IMR-90 (cell line): ENCODE data around the gene ALOX15B. TPM values are rescaled to one million over a fixed set of nuclear protein-coding genes. Genes with fewer than 3 reads are reported as not detected.

Experiments
- ATAC-seq: fragments of 200-7000 bp; cut with Tn5 transposase; 2 replicates; pipeline ENCODE4 v1.9.1; 2020; ENCODE audit warnings: low read depth, mild to moderate bottlenecking, moderate library complexity
- BruUV-seq: library from RNA; stranded (reverse); fragments of 400-500 nt; replicated peaks from 2 replicates; lab custom pipeline; 2021; lab: Mats Ljungman, UMichigan
- CTCF ChIA-PET: fragments of 300-600 bp; formaldehyde crosslinking; extraction: SDS; loops from one replicate; lab custom pipeline; 2021; ENCODE audit warnings: antibody characterized with exemption; lab: Yijun Ruan, JAX
- POLR2A ChIA-PET: fragments of 300-600 bp; sonication (Branson Sonifier 250); formaldehyde crosslinking; loops from one replicate; lab custom pipeline; 2022; ENCODE audit warnings: antibody characterized with exemption; ENCODE audit not compliant: unreplicated experiment; lab: Charles Lee
- DNase-seq: peaks from one replicate; pipeline ENCODE4 v3.0.0; 2013
- H2AFZ ChIP-seq: replicated peaks from 2 replicates; pipeline ENCODE3; 2013; ENCODE audit warnings: low read length, mild to moderate bottlenecking; ENCODE audit not compliant: poor library complexity
- H2AK5ac ChIP-seq: 2 replicates; pipeline ENCODE4 v1.6.1; 2013; ENCODE audit warnings: low read depth, low read length, inconsistent platforms
- H2AK9ac ChIP-seq: replicated peaks from 2 replicates; pipeline ENCODE3; 2013; ENCODE audit warnings: mild to moderate bottlenecking, low read depth, low read length, moderate library complexity; ENCODE audit not compliant: poor library complexity
- H2BK120ac ChIP-seq: 2 replicates; pipeline ENCODE4 v1.6.1; 2013; ENCODE audit warnings: low read depth, low read length, inconsistent platforms
- H2BK15ac ChIP-seq: 3 replicates; pipeline ENCODE4 v1.6.1; 2013; ENCODE audit warnings: low read depth, low read length, inconsistent platforms
- H2BK20ac ChIP-seq: 2 replicates; pipeline ENCODE4 v1.6.1; 2013; ENCODE audit warnings: low read depth, mild to moderate bottlenecking, inconsistent platforms, low read length, moderate library complexity
- H2BK5ac ChIP-seq: 2 replicates; pipeline ENCODE4 v1.6.1; 2013; ENCODE audit warnings: mild to moderate bottlenecking, low read depth, low read length, inconsistent platforms; ENCODE audit not compliant: poor library complexity, severe bottlenecking
- H3K14ac ChIP-seq: replicated peaks from 2 replicates; pipeline ENCODE4 v1.6.1; 2013; ENCODE audit warnings: low read depth, low read length, inconsistent platforms
- H3K18ac ChIP-seq: 2 replicates; pipeline ENCODE4 v1.6.1; 2013; ENCODE audit warnings: low read depth, low read length, control low read depth
- H3K23ac ChIP-seq: 2 replicates; pipeline ENCODE4 v1.6.1; 2013; ENCODE audit warnings: low read depth, low read length, inconsistent platforms
- H3K27ac ChIP-seq: 2 replicates; pipeline ENCODE4 v1.5.1; 2013; ENCODE audit warnings: mild to moderate bottlenecking, control low read depth, low read length; ENCODE audit not compliant: insufficient read depth
- H3K27me3 ChIP-seq: 2 replicates; pipeline ENCODE4 v1.6.1; 2013; ENCODE audit warnings: low read length; ENCODE audit not compliant: control insufficient read depth, insufficient read depth
- H3K36me3 ChIP-seq: 2 replicates; pipeline ENCODE4 v1.6.1; 2013; ENCODE audit warnings: low read length, mixed read lengths; ENCODE audit not compliant: control insufficient read depth, insufficient read depth
- H3K4ac ChIP-seq: 2 replicates; pipeline ENCODE4 v1.6.1; 2013; ENCODE audit warnings: low read depth, low read length, inconsistent platforms
- H3K4me1 ChIP-seq: 2 replicates; pipeline ENCODE4 v1.6.1; 2013; ENCODE audit warnings: low read length, mixed read lengths; ENCODE audit not compliant: control insufficient read depth, insufficient read depth
- H3K4me2 ChIP-seq: 2 replicates; pipeline ENCODE4 v1.6.1; 2013; ENCODE audit warnings: low read depth, mild to moderate bottlenecking, control low read depth, low read length, moderate library complexity
- H3K4me3 ChIP-seq: 2 replicates; pipeline ENCODE4 v1.5.1; 2013; ENCODE audit warnings: low read depth, mild to moderate bottlenecking, control low read depth, low read length, moderate library complexity; ENCODE audit not compliant: insufficient read depth
- H3K56ac ChIP-seq: 2 replicates; pipeline ENCODE4 v1.6.1; 2013; ENCODE audit warnings: low read length, inconsistent platforms; ENCODE audit not compliant: insufficient read depth; ENCODE audit errors: extremely low read depth
- H3K79me1 ChIP-seq, 2 experiments: 2 replicates each; pipeline ENCODE4 v1.6.1; 2013; ENCODE audit warnings: low read length in 2 of 2, inconsistent platforms in 1 of 2, low read depth in 1 of 2
- H3K9ac ChIP-seq: 2 replicates; pipeline ENCODE4 v1.6.1; 2013; ENCODE audit warnings: low read depth, low read length, control low read depth
- H3K9me1 ChIP-seq: 2 replicates; pipeline ENCODE4 v1.6.1; 2013; ENCODE audit warnings: low read length, inconsistent platforms; ENCODE audit not compliant: insufficient read depth
- H3K9me3 ChIP-seq: 2 replicates; pipeline ENCODE4 v1.6.1; 2013; ENCODE audit warnings: low read length; ENCODE audit not compliant: control insufficient read depth, insufficient read depth
- H4K20me1 ChIP-seq: 2 replicates; pipeline ENCODE4 v1.6.1; 2013; ENCODE audit warnings: low read length, inconsistent platforms; ENCODE audit not compliant: insufficient read depth
- H4K5ac ChIP-seq: 2 replicates; pipeline ENCODE4 v1.6.1; 2013; ENCODE audit warnings: mild to moderate bottlenecking, low read depth, low read length, control low read depth
- H4K8ac ChIP-seq, 2 experiments: 2 replicates each; pipeline ENCODE4 v1.6.1; 2013; ENCODE audit warnings: low read depth in 2 of 2, low read length in 2 of 2, control low read depth in 1 of 2, inconsistent platforms in 1 of 2
- H4K91ac ChIP-seq: 2 replicates; pipeline ENCODE4 v1.6.1; 2013; ENCODE audit warnings: low read depth, low read length, inconsistent platforms; ENCODE audit not compliant: insufficient read depth
- BHLHE40 ChIP-seq: fragments of 150-350 bp; IDR thresholded peaks from 2 replicates; pipeline ENCODE4 v1.6.1; 2016; ENCODE audit warnings: mild to moderate bottlenecking, low read depth, low read length
- CEBPB ChIP-seq: IDR thresholded peaks from 2 replicates; pipeline ENCODE4 v1.6.1; 2012; ENCODE audit warnings: low read depth, low read length, improper control_type of control experiment
- CHD1 ChIP-seq: IDR thresholded peaks from 2 replicates; pipeline ENCODE4 v1.6.1; 2012; ENCODE audit warnings: low read depth, low read length, improper control_type of control experiment
- FOS ChIP-seq: fragments of 150-350 bp; IDR thresholded peaks from 2 replicates; pipeline ENCODE4 v1.6.1; 2016; ENCODE audit warnings: low read depth, low read length
- MAFK ChIP-seq: IDR thresholded peaks from 2 replicates; pipeline ENCODE4 v1.6.1; 2012; ENCODE audit warnings: low read depth, low read length, improper control_type of control experiment
- MAZ ChIP-seq: IDR thresholded peaks from 2 replicates; pipeline ENCODE4 v1.6.1; 2012; ENCODE audit warnings: low read depth, mild to moderate bottlenecking, low read length, improper control_type of control experiment, moderate library complexity, borderline replicate concordance
- MXI1 ChIP-seq: IDR thresholded peaks from 2 replicates; pipeline ENCODE4 v1.6.1; 2012; ENCODE audit warnings: low read depth, mild to moderate bottlenecking, low read length, moderate library complexity, borderline replicate concordance
- NFE2L2 ChIP-seq: fragments of 150-350 bp; IDR thresholded peaks from 2 replicates; pipeline ENCODE4 v1.6.1; 2016; ENCODE audit warnings: low read depth, mild to moderate bottlenecking, low read length
- POLR2A ChIP-seq: IDR thresholded peaks from 2 replicates; pipeline ENCODE4 v1.6.1; 2012; ENCODE audit warnings: mild to moderate bottlenecking, low read depth, low read length
- RAD21 ChIP-seq: IDR thresholded peaks from 2 replicates; pipeline ENCODE4 v1.6.1; 2012; ENCODE audit warnings: low read length, improper control_type of control experiment
- RCOR1 ChIP-seq: IDR thresholded peaks from 2 replicates; pipeline ENCODE4 v1.6.1; 2012; ENCODE audit warnings: mild to moderate bottlenecking, low read length, improper control_type of control experiment; ENCODE audit not compliant: insufficient replicate concordance
- RFX5 ChIP-seq: IDR thresholded peaks from 2 replicates; pipeline ENCODE4 v1.8.0; 2012; ENCODE audit warnings: low read depth, mild to moderate bottlenecking, low read length, moderate library complexity
- SMC3 ChIP-seq: fragments of 150-350 bp; IDR thresholded peaks from 2 replicates; pipeline ENCODE4 v1.6.1; 2016; ENCODE audit warnings: low read depth, mild to moderate bottlenecking, antibody characterized with exemption, low read length, moderate library complexity
- WGBS, 2 experiments: methylation state at CpG; one replicate each; pipeline versions ENCODE4 v1.1.5 to v1.1.7; 2013; ENCODE audit warnings: missing lambda C conversion rate in 2 of 2; ENCODE audit not compliant: insufficient read length in 1 of 2; ENCODE audit errors: extremely low coverage in 2 of 2; 5-methylcytosine and 5-hydroxymethylcytosine counted together
- dilution Hi-C: fragments of 300-500 bp; cut with HindIII; formaldehyde crosslinking; loops from one replicate; pipeline ENCODE4 v1.14.3; 2018; ENCODE audit warnings: low sequenced_read_pairs; ENCODE audit not compliant: unreplicated experiment
- in situ Hi-C: fragments of 300-500 bp; cut with MboI; formaldehyde crosslinking; loops from 3 replicates; pipeline ENCODE4 v1.14.3; 2019; ENCODE audit warnings: low sequenced_read_pairs, inconsistent platforms, mixed read lengths
- intact Hi-C: fragments of 100-400 bp; cut with micrococcal nuclease; formaldehyde crosslinking; loops from 2 replicates; pipeline ENCODE4 v1.10.0; 2022
- polyA plus RNA-seq, 3 experiments: library from polyadenylated mRNA; depleted of rRNA; stranded (reverse); fragments of >200 nt; gene quantifications; 2 replicates each; pipeline ENCODE4 v1.2.3, GENCODE V29; 2012; ENCODE audit warnings: low replicate concordance in 1 of 3
- total RNA-seq: library from RNA; depleted of rRNA; stranded (reverse); fragments of >200 nt; gene quantifications from 2 replicates; pipeline ENCODE4 v1.2.3, GENCODE V29; 2012
- TF ChIP-seq, protein P1 (sequence below): fragments of 150-350 bp; IDR thresholded peaks from 2 replicates; pipeline ENCODE4 v1.6.1; 2016; ENCODE audit warnings: low read depth, mild to moderate bottlenecking, low read length, moderate library complexity, borderline replicate concordance
- TF ChIP-seq, protein P2 (sequence below): fragments of 150-350 bp; IDR thresholded peaks from 2 replicates; pipeline ENCODE4 v1.6.1; 2017; ENCODE audit warnings: mild to moderate bottlenecking, antibody characterized with exemption, low read length, low read depth
- TF ChIP-seq, protein P3 (sequence below): conservative IDR thresholded peaks from 2 replicates; pipeline ENCODE4 v1.5.1; 2012; ENCODE audit warnings: mild to moderate bottlenecking, low read depth, low read length, improper control_type of control experiment

Gene ALOX15B
- total and polyA plus RNA-seq, 2 of the 4 experiments (the other 2 are of a cell fraction): not detected

DNA sequence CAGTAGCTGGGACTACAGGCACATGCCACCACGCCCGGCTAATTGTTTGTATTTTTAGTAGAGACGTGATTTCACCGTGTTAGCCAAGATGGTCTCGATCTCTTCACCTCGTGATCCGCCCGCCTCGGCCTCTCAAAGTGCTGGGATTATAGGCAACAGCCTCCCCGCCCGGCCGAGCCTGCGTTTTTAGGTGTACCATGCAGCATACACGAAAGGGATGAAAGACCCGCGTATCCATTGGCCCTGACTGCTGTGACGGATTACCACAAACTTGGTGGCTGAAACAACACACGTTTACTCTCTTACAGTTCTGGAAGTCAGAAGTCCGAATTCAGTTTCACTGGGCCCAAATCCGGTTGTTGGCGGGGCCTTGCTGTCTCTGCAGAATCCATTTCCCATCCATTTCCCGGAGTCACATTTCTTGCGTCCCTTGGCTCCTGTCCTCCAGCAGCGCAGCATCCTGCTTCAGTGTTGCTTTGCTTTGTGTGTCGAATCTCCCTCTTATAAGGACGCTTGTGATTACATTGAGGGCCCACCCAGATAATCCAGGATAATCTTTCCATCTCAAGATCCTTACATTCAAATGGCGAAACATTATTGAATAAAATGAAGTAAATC, 44.8 kb upstream of the ALOX15B start:
- DNase-seq (no peak), ATAC-seq (no peak)
- Histone ChIP-seq H2BK20ac (no peak overlapping the region), H3K4me1 (no peaks in the 10 kb centered on the region), H2BK15ac (no peak overlapping the region), H2AFZ (no peak overlapping the region), H2AK9ac (no peak overlapping the region), H3K9ac (no peak overlapping the region), H4K8ac (no peak overlapping the region), H3K27me3 (peaks cover 20% of the 10 kb centered on the region), H3K9me1 (no peaks in the 10 kb centered on the region), H3K14ac (no peak overlapping the region), H3K9me3 (no peaks in the 10 kb centered on the region), H3K36me3 (no peaks in the 10 kb centered on the region), H3K56ac (no peak overlapping the region), H2AK5ac (no peak overlapping the region), H2BK5ac (no peak overlapping the region), H3K23ac (no peak overlapping the region), H4K20me1 (no peaks in the 10 kb centered on the region), H3K4me2 (no peak overlapping the region), H4K5ac (no peak overlapping the region), H2BK120ac (no peak overlapping the region), H3K4ac (no peak overlapping the region), H3K79me1 (no peaks in the 10 kb centered on the region), H3K18ac (no peak overlapping the region), H3K4me3 (no peak overlapping the region), H4K91ac (no peak overlapping the region), H3K27ac (no peak overlapping the region)
- ChIA-PET POLR2A (no interaction called here), CTCF (interaction anchor here (0.8 kb wide), 1 partner anchor 87 kb away, joined by 3 read pairs; no protein-coding TSS in a partner anchor)
- WGBS, 2 experiments: 90% methylated on average over 13 of the region's 27 CpGs; no CpG with 5 or more reads in 1 of the 2 experiments
- BruUV-seq: no TSS peak
- in situ Hi-C loops (loop anchor here (25.0 kb wide), 1 partner anchor 257 kb away; no protein-coding TSS in a partner anchor), dilution Hi-C loops (no loop called here), intact Hi-C loops (loop anchor here (5.0 kb wide), 1 partner anchor 172 kb away; no protein-coding TSS in a partner anchor)
- TF ChIP-seq MAFK (no peak), CHD1 (no peak), BHLHE40 (no peak), CEBPB (no peak), NFE2L2 (no peak), MXI1 (no peak), SMC3 (no peak), RAD21 (no peak), POLR2A (no peak), RFX5 (no peak), FOS (no peak), RCOR1 (no peak), MAZ (no peak)
- TF ChIP-seq, protein P1, sequence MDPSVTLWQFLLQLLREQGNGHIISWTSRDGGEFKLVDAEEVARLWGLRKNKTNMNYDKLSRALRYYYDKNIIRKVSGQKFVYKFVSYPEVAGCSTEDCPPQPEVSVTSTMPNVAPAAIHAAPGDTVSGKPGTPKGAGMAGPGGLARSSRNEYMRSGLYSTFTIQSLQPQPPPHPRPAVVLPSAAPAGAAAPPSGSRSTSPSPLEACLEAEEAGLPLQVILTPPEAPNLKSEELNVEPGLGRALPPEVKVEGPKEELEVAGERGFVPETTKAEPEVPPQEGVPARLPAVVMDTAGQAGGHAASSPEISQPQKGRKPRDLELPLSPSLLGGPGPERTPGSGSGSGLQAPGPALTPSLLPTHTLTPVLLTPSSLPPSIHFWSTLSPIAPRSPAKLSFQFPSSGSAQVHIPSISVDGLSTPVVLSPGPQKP: no peak
- TF ChIP-seq, protein P2, sequence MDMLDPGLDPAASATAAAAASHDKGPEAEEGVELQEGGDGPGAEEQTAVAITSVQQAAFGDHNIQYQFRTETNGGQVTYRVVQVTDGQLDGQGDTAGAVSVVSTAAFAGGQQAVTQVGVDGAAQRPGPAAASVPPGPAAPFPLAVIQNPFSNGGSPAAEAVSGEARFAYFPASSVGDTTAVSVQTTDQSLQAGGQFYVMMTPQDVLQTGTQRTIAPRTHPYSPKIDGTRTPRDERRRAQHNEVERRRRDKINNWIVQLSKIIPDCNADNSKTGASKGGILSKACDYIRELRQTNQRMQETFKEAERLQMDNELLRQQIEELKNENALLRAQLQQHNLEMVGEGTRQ: no peak
- TF ChIP-seq, protein P3, sequence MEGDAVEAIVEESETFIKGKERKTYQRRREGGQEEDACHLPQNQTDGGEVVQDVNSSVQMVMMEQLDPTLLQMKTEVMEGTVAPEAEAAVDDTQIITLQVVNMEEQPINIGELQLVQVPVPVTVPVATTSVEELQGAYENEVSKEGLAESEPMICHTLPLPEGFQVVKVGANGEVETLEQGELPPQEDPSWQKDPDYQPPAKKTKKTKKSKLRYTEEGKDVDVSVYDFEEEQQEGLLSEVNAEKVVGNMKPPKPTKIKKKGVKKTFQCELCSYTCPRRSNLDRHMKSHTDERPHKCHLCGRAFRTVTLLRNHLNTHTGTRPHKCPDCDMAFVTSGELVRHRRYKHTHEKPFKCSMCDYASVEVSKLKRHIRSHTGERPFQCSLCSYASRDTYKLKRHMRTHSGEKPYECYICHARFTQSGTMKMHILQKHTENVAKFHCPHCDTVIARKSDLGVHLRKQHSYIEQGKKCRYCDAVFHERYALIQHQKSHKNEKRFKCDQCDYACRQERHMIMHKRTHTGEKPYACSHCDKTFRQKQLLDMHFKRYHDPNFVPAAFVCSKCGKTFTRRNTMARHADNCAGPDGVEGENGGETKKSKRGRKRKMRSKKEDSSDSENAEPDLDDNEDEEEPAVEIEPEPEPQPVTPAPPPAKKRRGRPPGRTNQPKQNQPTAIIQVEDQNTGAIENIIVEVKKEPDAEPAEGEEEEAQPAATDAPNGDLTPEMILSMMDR: no peak
